PFSK-1 (cell line): ENCODE measurements around the gene ADGRL2.

ENCODE experiments used
- SIN3A ChIP-seq: IDR thresholded peaks from 2 replicates; pipeline ENCODE4 v1.6.1; 2012; ENCODE audit warnings: mild to moderate bottlenecking, low read length, moderate library complexity, borderline replicate concordance; ENCODE audit not compliant: insufficient read depth
- TAF1 ChIP-seq: IDR thresholded peaks from 2 replicates; pipeline ENCODE4 v1.6.1; 2012; ENCODE audit warnings: low read length, control low read depth, borderline replicate concordance; ENCODE audit not compliant: insufficient read depth

- no peak for TF ChIP-seq SIN3A
- TF ChIP-seq TAF1: no peak
Measured at GRCh38 chr1:81885291-81885690, 84.6 kb downstream of the ADGRL2 start.
